H9 (cell line): Measurements from ENCODE around the gene ADAMTS18. TPM values are rescaled to one million over a fixed set of nuclear protein-coding genes. Genes with fewer than 3 reads are reported as not detected.

Experiments used
- DNase-seq: peaks from one replicate; pipeline ENCODE4 v3.0.0-alpha.2; 2017
- H2AFZ ChIP-seq: one replicate; pipeline ENCODE4 v1.6.1; 2013; ENCODE audit warnings: mild to moderate bottlenecking, low read length, control low read depth, moderate library complexity
- H2AK5ac ChIP-seq: 2 replicates; pipeline ENCODE4 v1.6.1; 2013; ENCODE audit warnings: low read length, control low read depth, mixed read lengths; ENCODE audit not compliant: insufficient read length
- H2BK120ac ChIP-seq: one replicate; pipeline ENCODE4 v1.6.1; 2013; ENCODE audit warnings: low read depth, mild to moderate bottlenecking, low read length, control low read depth, inconsistent platforms; ENCODE audit not compliant: poor library complexity, severe bottlenecking
- H2BK12ac ChIP-seq: 2 replicates; pipeline ENCODE4 v1.6.1; 2013; ENCODE audit warnings: low read length, control low read depth, mixed read lengths, low read depth; ENCODE audit not compliant: insufficient read length
- H2BK15ac ChIP-seq: 2 replicates; pipeline ENCODE4 v1.6.1; 2013; ENCODE audit warnings: low read depth, low read length, control low read depth
- H2BK20ac ChIP-seq: one replicate; pipeline ENCODE4 v1.6.1; 2013; ENCODE audit warnings: low read depth, mild to moderate bottlenecking, low read length, control low read depth, inconsistent platforms; ENCODE audit not compliant: poor library complexity, severe bottlenecking
- H2BK5ac ChIP-seq: 2 replicates; pipeline ENCODE4 v1.6.1; 2013; ENCODE audit warnings: low read length, control low read depth, mixed read lengths; ENCODE audit not compliant: insufficient read length
- H3K14ac ChIP-seq: 2 replicates; pipeline ENCODE4 v1.6.1; 2013; ENCODE audit warnings: low read length, control low read depth; ENCODE audit not compliant: insufficient read depth
- H3K18ac ChIP-seq: 2 replicates; pipeline ENCODE4 v1.6.1; 2013; ENCODE audit warnings: low read depth, mild to moderate bottlenecking, mixed read lengths, low read length, control low read depth; ENCODE audit not compliant: insufficient read length
- H3K23ac ChIP-seq: 2 replicates; pipeline ENCODE4 v1.6.1; 2013; ENCODE audit warnings: low read length, control low read depth, mixed read lengths, low read depth; ENCODE audit not compliant: insufficient read length
- H3K23me2 ChIP-seq: 2 replicates; pipeline ENCODE4 v1.6.1; 2013; ENCODE audit warnings: low read depth, mild to moderate bottlenecking, mixed read lengths, low read length, control low read depth; ENCODE audit not compliant: insufficient read length, poor library complexity, severe bottlenecking
- H3K27ac ChIP-seq: 2 replicates; pipeline ENCODE4 v1.5.1; 2013; ENCODE audit warnings: low read length, control low read depth, mixed read lengths, low read depth; ENCODE audit not compliant: insufficient read length
- H3K27me3 ChIP-seq: 2 replicates; pipeline ENCODE4 v1.6.1; 2013; ENCODE audit warnings: low read length, control low read depth, inconsistent platforms; ENCODE audit not compliant: insufficient read depth
- H3K4ac ChIP-seq: 2 replicates; pipeline ENCODE4 v1.6.1; 2013; ENCODE audit warnings: low read depth, mild to moderate bottlenecking, control low read depth, inconsistent platforms, low read length, moderate library complexity
- H3K4me1 ChIP-seq: 2 replicates; pipeline ENCODE4 v1.6.1; 2013; ENCODE audit warnings: low read length, control low read depth, inconsistent platforms; ENCODE audit not compliant: insufficient read depth
- H3K4me2 ChIP-seq: 2 replicates; pipeline ENCODE4 v1.6.1; 2013; ENCODE audit warnings: low read length, control low read depth, mixed read lengths; ENCODE audit not compliant: insufficient read length, insufficient read depth
- H3K56ac ChIP-seq: 2 replicates; pipeline ENCODE4 v1.6.1; 2013; ENCODE audit warnings: low read depth, mild to moderate bottlenecking, mixed read lengths, low read length, control low read depth; ENCODE audit not compliant: insufficient read length
- H3K79me1 ChIP-seq: 2 replicates; pipeline ENCODE4 v1.6.1; 2013; ENCODE audit warnings: low read depth, mild to moderate bottlenecking, moderate library complexity, low read length, control low read depth, inconsistent platforms; ENCODE audit not compliant: insufficient read depth, poor library complexity, severe bottlenecking
- H3K79me2 ChIP-seq: 2 replicates; pipeline ENCODE4 v1.6.1; 2013; ENCODE audit warnings: low read length, control low read depth, inconsistent platforms; ENCODE audit not compliant: insufficient read depth
- H3K9ac ChIP-seq: 2 replicates; pipeline ENCODE4 v1.6.1; 2013; ENCODE audit warnings: low read length, control low read depth, mixed read lengths; ENCODE audit not compliant: insufficient read length; ENCODE audit errors: extremely low read depth
- H3K9me3 ChIP-seq: one replicate; pipeline ENCODE4 v1.6.1; 2013; ENCODE audit warnings: low read depth, low read length, inconsistent platforms; ENCODE audit not compliant: control insufficient read depth
- H3T11ph ChIP-seq: one replicate; pipeline ENCODE4 v1.6.1; 2013; ENCODE audit warnings: mild to moderate bottlenecking, low read length, control low read depth, inconsistent platforms
- H4K20me1 ChIP-seq: one replicate; pipeline ENCODE4 v1.6.1; 2013; ENCODE audit not compliant: control insufficient read depth, insufficient read length, insufficient read depth
- H4K5ac ChIP-seq: 2 replicates; pipeline ENCODE4 v1.6.1; 2013; ENCODE audit warnings: low read depth, mild to moderate bottlenecking, mixed read lengths, low read length, control low read depth; ENCODE audit not compliant: insufficient read length
- H4K8ac ChIP-seq: replicated peaks from 2 replicates; pipeline ENCODE4 v1.6.1; 2013; ENCODE audit warnings: low read length, control low read depth, mixed read lengths, low read depth; ENCODE audit not compliant: insufficient read length
- H4K91ac ChIP-seq: 2 replicates; pipeline ENCODE4 v1.6.1; 2013; ENCODE audit warnings: low read depth, mild to moderate bottlenecking, moderate library complexity, mixed read lengths, low read length, control low read depth; ENCODE audit not compliant: insufficient read length
- H3K27ac Mint-ChIP-seq, 3 experiments: 2 replicates in 2 of 3; 3 replicates in 1 of 3; pipeline ENCODE4 v1.8.0; 2020 to 2021; ENCODE audit warnings: mixed read lengths in 3 of 3, mild to moderate bottlenecking in 1 of 3, moderate library complexity in 1 of 3
- H3K27me3 Mint-ChIP-seq: 2 replicates; pipeline ENCODE4 v1.8.0; 2021; ENCODE audit warnings: low read depth, mild to moderate bottlenecking, moderate library complexity, mixed read lengths
- H3K36me3 Mint-ChIP-seq, 3 experiments: 2 replicates in 2 of 3; 3 replicates in 1 of 3; pipeline ENCODE4 v1.8.0; 2020 to 2021; ENCODE audit warnings: low read depth in 3 of 3, mixed read lengths in 3 of 3; ENCODE audit not compliant: insufficient read depth in 1 of 3
- H3K4me1 Mint-ChIP-seq, 2 experiments: 2 replicates each; pipeline ENCODE4 v1.8.0; 2020; ENCODE audit warnings: mixed read lengths in 2 of 2
- H3K4me3 Mint-ChIP-seq, 2 experiments: 2 replicates in 1 of 2; 3 replicates in 1 of 2; pipeline ENCODE4 v1.8.0; 2020 to 2021; ENCODE audit warnings: mild to moderate bottlenecking in 2 of 2, mixed read lengths in 2 of 2, moderate library complexity in 1 of 2
- H3K9me3 Mint-ChIP-seq, 2 experiments: 2 replicates in 1 of 2; 3 replicates in 1 of 2; pipeline ENCODE4 v1.8.0; 2020; ENCODE audit warnings: mild to moderate bottlenecking in 2 of 2, mixed read lengths in 2 of 2, moderate library complexity in 1 of 2
- CTCF ChIP-seq: fragments of 200-600 bp; sonication (generic); conservative IDR thresholded peaks from 3 replicates; pipeline ENCODE4 v1.8.0; 2021; ENCODE audit warnings: antibody characterized with exemption, mild to moderate bottlenecking
- WGBS: extraction: QIAGEN DNeasy Blood & Tissue Kit; methylation state at CpG from one replicate; pipeline ENCODE4 v1.1.7; 2013; ENCODE audit warnings: missing lambda C conversion rate, low lambda C conversion rate, mixed read lengths; ENCODE audit not compliant: insufficient read length; ENCODE audit errors: extremely low coverage; 5-methylcytosine and 5-hydroxymethylcytosine counted together
- total RNA-seq: library from RNA; stranded (reverse); gene quantifications from 2 replicates; pipeline ENCODE4 v1.2.1, GENCODE V29; 2021

Gene ADAMTS18
- total RNA-seq, 1 experiment from 2014 or later = 0.07 TPM

GRCh38 chr16:77332792-77333191, 102.0 kb downstream of the ADAMTS18 start:
- no peaks in the 10 kb centered on the region for H3K79me2 ChIP-seq
- H3K56ac ChIP-seq = no peak overlapping the region
- WGBS = no CpG with 5 or more reads among the region's 5 CpGs
- H3K4ac ChIP-seq = no peak overlapping the region
- H4K8ac ChIP-seq = no peak overlapping the region
- H2AFZ ChIP-seq = no peak overlapping the region
- no peak overlapping the region for H3K18ac ChIP-seq
- Mint-ChIP-seq H3K4me1 (peaks cover 32 to 43% of the 10 kb centered on the region in 2 experiments), H3K27ac (no peak overlapping the region), H3K4me3 (no peak overlapping the region), H3K27me3 (no peaks in the 10 kb centered on the region), H3K36me3 (no peaks in the 10 kb centered on the region), H3K9me3 (no peaks in the 10 kb centered on the region)
- H2BK15ac ChIP-seq = no peak overlapping the region
- no peaks in the 10 kb centered on the region for H3K27me3 ChIP-seq
- H2BK12ac ChIP-seq = no peak overlapping the region
- H3K23me2 ChIP-seq = no peaks in the 10 kb centered on the region
- H2BK20ac ChIP-seq = no peak overlapping the region
- no peak overlapping the region for H2BK5ac ChIP-seq
- no peak overlapping the region for H2BK120ac ChIP-seq
- no peak for TF ChIP-seq CTCF
- H3K9me3 ChIP-seq = no peaks in the 10 kb centered on the region
- no peak overlapping the region for H3K27ac ChIP-seq
- H3K4me2 ChIP-seq = no peak overlapping the region
- H3K23ac ChIP-seq = no peak overlapping the region
- H4K91ac ChIP-seq = no peak overlapping the region
- DNase-seq = no peak
- H3K79me1 ChIP-seq = no peaks in the 10 kb centered on the region
- H3K9ac ChIP-seq = no peak overlapping the region
- H4K20me1 ChIP-seq = no peaks in the 10 kb centered on the region
- peaks cover 5% of the 10 kb centered on the region; the same call in 1 of the 2 replicates for H3K4me1 ChIP-seq
- H4K5ac ChIP-seq = no peak overlapping the region
- H2AK5ac ChIP-seq = no peak overlapping the region
- H3T11ph ChIP-seq = no peak overlapping the region
- no peak overlapping the region for H3K14ac ChIP-seq
